ENCODE results near the gene ARMC3. TPM values are rescaled to one million over a fixed set of nuclear protein-coding genes. Genes with fewer than 3 reads are reported as not detected.
"Not testable (repeated sequence)": the region's sequence is repeated elsewhere in the genome, so short reads cannot be mapped to it uniquely, and the experiment has no call there.

ARMC3 gene
- total RNA-seq, 1 donor from 2014 or later, result not detected

DNA sequence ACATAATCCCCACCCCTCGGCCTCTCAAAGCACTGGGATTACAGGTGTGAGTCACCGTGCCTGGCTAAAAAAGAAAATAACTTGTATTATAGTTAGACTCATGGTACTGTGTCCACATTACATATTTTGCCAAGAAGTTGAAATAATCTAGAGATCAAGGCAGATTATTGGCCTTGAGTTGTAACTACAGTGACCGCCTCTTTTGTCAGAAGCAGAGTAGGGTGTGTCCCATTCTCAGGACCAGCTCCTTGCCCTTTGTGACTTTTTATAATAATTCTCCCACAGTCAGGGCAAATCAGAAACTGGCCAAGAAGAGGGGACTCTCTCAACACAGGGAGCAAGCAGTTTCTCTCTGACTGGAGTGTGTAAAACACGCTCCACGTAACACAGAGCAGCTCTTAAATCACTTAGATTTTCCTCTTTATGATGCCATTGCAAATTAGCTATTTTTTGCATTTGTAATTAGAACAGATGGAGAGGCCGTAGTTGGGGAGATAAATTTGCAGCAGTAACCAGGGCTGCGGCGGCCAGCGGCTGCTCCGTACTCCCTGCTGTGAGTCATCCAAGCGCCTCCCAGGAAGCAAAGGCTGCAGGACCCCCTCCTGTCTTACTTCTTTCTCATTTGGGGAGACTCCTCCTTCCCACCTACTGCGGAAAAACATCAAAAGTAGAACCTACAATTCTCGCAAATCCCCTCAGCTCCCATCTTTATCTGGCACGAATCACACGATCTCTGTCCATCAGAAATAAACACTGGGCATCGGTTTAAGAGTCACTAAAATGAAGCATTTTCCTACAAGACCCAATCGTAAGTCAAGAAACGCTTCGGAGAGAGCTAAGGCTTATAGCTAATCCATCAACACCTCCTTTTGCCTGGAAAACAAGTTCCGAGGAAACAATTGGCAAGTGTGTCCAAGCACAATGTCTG lies 135.5 kb downstream of the ARMC3 start:
- intact Hi-C loops (cut with DNase I), result loop anchor here (10.0 kb wide), 1 partner anchor 1059 kb away; the partner anchor contains the start of gene DNAJC1
- no peak for DNase-seq (ENCODE audit: missing footprints)
- ATAC-seq, result no peak

GRCh38 chr10:23063973-23064812 lies 136.3 kb downstream of the ARMC3 start:
- ATAC-seq (no peak), DNase-seq (ENCODE audit: missing footprints) (no peak)
- intact Hi-C loops (cut with DNase I), result loop anchor here (10.0 kb wide), 1 partner anchor 1059 kb away; the partner anchor contains the start of gene DNAJC1

GRCh38 chr10:23064813-23065114 lies 136.9 kb downstream of the ARMC3 start:
- DNase-seq (ENCODE audit: missing footprints); ATAC-seq: not testable (repeated sequence)
- intact Hi-C loops (cut with DNase I), result loop anchor here (10.0 kb wide), 1 partner anchor 1060 kb away; the partner anchor contains the start of gene DNAJC1

DNA sequence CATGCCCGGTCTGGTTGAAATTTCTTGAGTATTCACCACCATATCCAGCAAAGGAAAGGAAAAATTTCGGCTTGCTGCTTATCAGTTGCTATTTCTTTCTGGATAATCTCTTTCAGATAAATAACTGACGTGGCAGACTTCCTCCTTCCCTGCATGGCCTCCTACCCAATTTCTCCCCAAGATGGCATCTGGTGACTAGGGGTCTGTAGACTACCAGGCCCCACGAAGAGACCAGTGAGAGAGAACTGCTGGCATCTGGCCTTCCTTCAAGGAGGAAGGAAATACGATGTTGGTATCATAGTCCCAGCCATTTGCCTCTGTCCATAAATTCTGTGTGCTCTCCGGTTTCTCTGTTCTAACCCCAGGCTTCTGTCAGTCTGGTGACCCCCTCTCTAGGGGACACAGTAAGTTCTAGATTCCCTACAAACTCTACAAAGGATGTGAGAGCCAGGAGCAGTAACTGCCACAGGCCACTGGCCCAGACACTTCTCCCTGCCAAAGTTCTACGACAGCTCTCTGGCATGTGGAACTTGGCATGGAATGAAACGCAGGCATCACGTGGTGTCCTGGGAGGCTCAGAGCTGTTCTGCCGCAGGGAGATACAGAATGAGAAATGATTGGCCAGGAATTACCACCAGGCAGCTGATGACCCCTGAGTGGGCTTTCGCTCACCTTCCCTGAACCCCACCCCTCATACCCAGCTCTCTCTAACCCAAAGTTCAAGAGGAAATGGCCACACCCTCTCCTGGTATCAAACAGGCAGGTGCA lies 137.5 kb downstream of the ARMC3 start:
- ATAC-seq (peak; percentile 94), DNase-seq (ENCODE audit: missing footprints) (peak; percentile 71)
- intact Hi-C loops (cut with DNase I), result loop anchor here (10.0 kb wide), 1 partner anchor 1061 kb away; the partner anchor contains the start of gene DNAJC1

DNA sequence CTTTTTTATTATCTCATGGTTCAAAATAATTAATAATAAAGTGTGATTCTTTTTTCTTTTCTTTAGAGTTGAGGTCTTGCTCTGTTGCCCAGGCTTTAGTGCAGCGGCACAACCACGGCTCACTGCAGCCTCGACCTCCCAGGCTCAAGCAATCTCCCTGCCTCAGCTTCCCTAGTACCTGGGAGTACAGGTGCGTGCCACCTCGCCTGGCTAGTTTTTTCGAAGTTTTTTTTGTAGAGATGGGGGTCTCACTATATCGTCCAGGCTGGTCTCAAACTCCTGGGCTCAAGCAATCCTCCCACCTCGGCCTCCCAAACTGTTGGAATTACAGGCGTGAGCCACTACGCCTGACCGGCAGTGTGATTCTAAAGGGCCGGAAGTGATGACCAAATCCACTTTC lies 139.5 kb downstream of the ARMC3 start:
- ATAC-seq, result no peak
- no peak for DNase-seq (ENCODE audit: missing footprints)
- intact Hi-C loops (cut with DNase I), result loop anchor here (2.0 to 10.0 kb wide), 2 partner anchors 79 to 1063 kb away; partner anchors contain the start of gene DNAJC1

DNA sequence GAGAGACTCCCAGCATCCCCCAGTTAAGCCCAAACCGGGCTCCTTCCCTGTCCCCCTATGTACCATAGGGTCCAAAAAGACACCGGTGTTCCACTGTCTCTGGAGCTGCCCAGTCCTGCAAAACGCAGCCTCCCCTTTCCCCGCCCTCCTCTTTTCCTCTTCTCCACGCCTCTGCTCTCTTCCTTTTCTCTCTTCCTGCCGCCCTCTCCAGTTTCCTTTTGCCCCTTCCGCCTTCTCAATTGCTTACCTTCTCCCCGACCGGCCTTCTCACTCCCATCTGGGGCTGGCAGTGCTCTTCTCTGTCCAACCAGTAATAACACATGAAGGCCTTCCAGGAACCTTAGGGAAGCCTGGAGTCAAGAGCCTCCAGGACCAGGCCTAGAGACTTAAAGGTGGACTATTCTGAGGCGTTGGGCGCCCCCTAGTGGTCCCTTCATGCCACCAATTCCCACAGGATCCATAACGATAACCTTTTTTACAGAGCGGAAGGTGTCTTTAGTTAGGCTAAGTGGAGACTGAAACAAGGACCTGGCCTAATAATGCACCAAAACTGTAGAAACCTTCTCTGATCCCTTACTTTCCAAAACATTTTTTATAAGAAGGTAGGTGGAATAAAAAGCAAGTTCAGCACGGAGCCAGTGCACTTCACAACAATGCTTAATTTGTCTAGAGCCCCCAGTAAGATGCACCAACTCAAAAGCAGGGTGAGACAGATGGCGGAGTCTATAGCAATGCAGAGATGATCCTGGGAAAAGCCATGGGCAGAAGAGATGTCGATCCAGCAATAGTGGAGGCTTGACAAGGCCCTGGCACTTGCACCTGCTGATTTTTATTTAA lies 140.3 kb downstream of the ARMC3 start:
- intact Hi-C loops (cut with DNase I), result loop anchor here (2.0 to 10.0 kb wide), 2 partner anchors 79 to 1063 kb away; partner anchors contain the start of gene DNAJC1
- ATAC-seq (peak; percentile 62), DNase-seq (ENCODE audit: missing footprints) (peak; percentile 87)

DNA sequence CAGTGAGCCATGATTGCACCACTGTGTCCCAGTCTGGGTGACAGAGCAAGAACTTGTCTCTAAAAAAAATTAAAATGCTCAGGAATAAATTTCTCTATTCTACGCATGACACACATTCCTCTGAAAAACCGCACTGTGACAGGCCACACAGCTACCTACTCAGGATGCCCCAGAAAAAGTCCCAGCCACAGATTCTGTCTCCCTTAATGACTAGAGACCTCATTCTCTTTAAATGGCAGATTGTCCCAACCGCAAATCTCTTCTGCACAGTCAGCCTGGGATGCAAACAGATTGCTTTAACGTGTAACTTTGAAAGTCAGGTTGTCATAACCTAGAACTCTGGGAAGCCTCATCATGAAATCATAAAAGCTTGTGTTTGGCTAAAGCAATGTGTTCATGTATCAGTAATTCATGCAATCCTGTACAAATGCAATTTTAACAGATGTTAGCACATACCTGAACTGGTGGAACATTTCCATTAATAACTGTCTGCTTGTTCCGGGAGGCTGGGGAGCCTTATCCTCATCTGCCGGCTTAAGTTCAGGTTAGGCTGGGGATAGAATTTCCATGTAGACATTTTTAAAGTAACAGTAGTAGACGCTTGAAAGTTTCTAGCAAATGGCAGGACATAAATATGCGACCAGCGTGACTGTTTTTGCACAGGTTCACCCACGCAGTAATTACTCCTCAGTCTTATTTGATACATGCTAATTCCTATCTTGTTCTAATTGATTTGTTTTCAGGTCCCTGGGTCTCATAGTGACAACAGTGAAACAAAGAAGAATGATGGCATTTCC lies 141.4 kb downstream of the ARMC3 start:
- intact Hi-C loops (cut with DNase I), result loop anchor here (10.0 kb wide), 1 partner anchor 1064 kb away; the partner anchor contains the start of gene DNAJC1
- ATAC-seq (no peak), DNase-seq (ENCODE audit: missing footprints) (no peak)

- DNase-seq (ENCODE audit: missing footprints); intact Hi-C loops (cut with DNase I); ATAC-seq: not testable (repeated sequence)
Observed at GRCh38 chr10:23070092-23070912, 142.4 kb downstream of the ARMC3 start.

DNA sequence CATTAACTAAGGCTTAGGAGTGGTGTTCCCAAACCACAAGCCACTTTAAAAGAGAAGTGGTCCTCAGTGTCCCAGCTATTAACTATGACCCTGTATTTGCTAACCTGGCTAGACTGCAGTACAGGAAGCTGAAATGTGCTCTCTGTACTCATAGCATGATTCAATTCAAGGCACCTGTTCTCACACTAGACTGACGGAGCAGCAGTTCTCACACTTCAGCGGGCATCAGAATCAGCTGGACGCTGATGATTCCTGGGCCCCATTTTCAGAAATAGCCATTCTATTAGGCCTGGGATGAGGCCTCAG lies 143.0 kb downstream of the ARMC3 start:
- no peak for DNase-seq (ENCODE audit: missing footprints)
- intact Hi-C loops (cut with DNase I), result no loop called here
- no peak for ATAC-seq

DNA sequence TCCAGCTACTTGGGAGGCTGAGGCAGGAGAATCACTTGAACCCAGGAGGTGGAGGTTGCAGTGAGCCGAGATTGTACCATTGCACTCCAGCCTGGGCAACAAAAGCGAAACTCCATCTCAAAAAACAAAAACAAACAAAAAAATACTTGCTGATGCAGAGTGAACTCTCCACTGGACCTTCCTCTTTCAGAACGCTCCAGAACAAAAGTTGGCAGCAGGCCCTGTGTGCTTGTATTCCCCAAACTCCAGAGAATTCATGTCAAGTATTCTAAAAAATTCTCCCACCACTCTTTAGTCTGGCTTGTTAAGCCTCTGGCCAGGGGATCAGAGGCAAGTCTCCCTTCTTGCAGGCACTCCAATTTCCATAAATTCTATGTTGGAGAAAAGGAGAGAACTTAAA lies 144.7 kb downstream of the ARMC3 start:
- ATAC-seq; intact Hi-C loops (cut with DNase I): not testable (repeated sequence)
- peak; percentile 72 for DNase-seq (ENCODE audit: missing footprints)

GRCh38 chr10:23073527-23073926 lies 145.7 kb downstream of the ARMC3 start:
- intact Hi-C loops (cut with DNase I), result no loop called here
- ATAC-seq (no peak), DNase-seq (ENCODE audit: missing footprints) (no peak)

DNA sequence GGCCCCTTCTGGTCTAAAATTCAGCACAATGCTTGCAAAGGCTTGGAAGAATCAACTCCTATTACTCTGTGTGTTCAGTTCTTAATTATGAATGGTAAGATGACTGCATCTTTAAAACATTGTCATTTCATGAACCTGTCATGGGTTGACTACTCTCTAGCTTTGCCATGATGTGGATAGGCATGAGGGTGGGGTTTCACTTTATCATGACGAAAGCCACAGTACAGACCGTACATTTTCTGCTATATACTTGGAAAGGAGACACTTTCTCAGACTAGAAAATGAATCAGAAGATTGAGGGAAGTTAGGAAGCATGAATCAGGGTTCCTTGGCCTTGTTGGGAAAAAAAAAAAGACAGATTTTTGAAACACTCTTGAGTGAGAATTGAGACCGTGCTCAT lies 147.8 kb downstream of the ARMC3 start:
- DNase-seq (ENCODE audit: missing footprints) (no peak), ATAC-seq (no peak)
- intact Hi-C loops (cut with DNase I), result no loop called here

DNA sequence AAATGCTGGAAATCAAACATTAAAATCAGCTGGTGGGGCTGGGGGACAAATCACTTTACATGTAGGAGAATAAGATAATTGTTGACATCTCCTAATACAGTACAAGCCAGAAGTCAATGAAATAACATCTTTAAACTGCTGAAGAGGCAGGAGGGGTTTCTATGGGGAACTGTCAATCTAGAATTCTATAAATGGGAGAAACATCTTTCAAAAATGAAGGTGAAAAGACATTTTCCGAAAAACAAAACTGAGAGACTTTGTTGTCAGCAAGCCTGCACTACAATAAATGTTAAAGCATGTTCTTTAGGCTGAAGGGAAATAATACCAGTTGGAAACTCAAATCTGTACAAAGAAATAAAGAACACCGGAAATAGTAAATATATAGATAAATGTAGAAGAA lies 150.3 kb downstream of the ARMC3 start:
- intact Hi-C loops (cut with DNase I), result no loop called here
- ATAC-seq (no peak), DNase-seq (ENCODE audit: missing footprints) (no peak)

DNA sequence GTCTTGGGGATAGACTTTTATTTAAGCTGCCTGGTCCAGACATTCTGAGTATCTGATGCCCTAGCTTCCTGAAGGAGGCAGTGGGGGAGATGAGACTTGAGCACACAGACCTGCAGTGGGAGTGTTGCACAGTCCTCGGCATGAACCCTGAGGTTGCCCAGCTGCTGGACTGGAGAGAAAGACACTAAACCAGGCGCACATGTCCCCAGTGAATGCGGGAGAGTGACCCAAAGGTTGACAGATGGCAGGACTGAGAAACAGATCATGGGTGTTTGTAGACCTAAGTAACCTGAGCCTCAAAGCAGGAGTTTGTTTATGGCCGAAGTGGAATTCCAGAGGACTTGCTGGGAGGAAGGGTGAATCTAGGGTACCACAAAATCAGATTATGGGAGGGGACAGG lies 151.8 kb downstream of the ARMC3 start:
- ATAC-seq, result no peak
- intact Hi-C loops (cut with DNase I), result no loop called here
- no peak for DNase-seq (ENCODE audit: missing footprints)

DNA sequence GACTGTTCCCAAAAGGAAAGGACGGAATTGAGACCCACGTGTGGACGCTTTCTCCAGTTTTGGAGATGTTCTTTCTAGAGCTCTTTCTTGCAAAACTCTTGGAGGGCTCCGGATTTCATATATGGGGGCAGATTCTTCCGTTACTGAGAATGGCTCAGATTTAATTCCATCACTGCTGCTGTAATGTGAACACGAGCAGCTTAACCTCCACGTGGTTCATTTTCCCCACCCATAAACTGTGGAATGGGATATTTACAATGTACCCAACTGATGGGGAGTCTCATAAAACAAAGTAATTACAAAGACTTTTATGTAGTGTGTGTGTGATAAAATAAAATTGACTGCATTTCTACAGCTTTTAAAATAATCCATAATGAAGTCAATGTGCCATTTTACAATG lies 152.4 kb downstream of the ARMC3 start:
- DNase-seq (ENCODE audit: missing footprints) (no peak), ATAC-seq (no peak)
- intact Hi-C loops (cut with DNase I), result no loop called here

DNA sequence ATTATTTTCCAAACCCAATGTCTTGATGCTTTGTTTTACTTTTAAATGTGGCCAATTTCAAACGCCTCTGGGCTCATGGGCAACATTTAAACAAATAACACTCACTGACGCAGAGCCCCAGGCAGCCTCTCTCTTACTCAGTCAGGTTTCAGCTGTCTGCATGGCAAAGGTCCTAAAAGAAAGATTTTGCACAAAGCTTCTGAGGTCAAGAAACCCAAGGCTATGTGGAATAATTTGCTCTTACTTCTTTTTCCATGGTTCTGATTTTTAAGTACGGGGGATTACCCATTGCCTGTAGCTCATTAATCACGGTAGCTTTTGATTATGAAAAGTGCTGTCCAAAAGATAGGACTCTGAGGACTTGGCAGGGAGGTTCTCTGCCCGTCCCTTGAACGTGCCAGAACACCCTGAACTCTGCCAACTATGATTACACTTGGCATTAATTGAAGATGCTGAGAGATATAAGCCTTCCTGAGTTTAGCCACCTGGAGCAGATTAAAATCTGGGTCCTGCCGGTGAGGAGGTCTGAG lies 153.4 kb downstream of the ARMC3 start:
- peak; percentile 46 for ATAC-seq
- intact Hi-C loops (cut with DNase I), result no loop called here
- no peak for DNase-seq (ENCODE audit: missing footprints)
